ENCODE measurements around the gene KLK8. TPM values are rescaled to one million over a fixed set of nuclear protein-coding genes. Genes with fewer than 3 reads are reported as not detected.

Gene KLK8
- total and polyA plus RNA-seq, 2 experiments from 2014 or later: 4.9 to 14.6 TPM

DNA sequence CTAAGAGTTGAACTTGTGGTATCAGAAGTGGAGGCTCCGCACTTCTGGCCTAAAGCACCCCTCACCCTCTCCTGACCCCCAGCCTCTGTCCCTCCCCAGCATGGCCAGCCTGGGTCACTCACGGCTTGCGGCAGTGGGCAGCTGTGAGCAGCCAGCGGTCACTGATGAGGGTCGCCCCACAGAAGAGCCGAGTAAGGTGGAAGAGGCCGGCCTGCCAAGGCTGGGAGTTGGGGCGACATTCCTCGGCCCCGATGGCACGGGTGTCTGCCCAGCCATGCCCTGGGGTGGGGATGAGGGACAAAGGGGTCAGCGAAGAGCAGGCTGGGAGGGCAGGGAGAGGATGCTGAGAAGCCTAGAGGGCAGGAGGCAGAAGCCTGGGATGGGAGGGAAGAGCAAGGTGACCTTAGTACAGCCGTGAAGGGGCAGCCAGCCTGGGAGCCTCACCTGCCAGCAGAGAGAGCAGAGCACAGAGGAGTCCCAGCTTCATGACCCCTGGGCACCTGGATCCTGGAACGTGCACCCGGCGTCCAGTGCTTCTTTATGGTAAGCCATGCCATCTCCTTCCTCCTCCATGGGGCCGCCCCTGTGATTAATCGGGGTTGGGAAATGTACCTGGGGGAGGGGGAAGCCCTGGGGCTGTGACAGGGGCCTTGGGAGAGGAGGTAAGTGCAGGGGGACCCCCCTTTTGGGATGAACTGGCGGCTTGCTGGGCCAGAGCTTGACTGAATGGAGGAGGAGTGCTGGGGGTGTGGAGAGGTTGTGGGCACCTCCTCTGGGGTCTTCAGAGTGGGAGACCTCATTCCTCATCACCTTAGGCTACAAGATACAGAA, 7.9 kb upstream of the KLK8 start (continued):
- TF ChIP-seq, protein P1, sequence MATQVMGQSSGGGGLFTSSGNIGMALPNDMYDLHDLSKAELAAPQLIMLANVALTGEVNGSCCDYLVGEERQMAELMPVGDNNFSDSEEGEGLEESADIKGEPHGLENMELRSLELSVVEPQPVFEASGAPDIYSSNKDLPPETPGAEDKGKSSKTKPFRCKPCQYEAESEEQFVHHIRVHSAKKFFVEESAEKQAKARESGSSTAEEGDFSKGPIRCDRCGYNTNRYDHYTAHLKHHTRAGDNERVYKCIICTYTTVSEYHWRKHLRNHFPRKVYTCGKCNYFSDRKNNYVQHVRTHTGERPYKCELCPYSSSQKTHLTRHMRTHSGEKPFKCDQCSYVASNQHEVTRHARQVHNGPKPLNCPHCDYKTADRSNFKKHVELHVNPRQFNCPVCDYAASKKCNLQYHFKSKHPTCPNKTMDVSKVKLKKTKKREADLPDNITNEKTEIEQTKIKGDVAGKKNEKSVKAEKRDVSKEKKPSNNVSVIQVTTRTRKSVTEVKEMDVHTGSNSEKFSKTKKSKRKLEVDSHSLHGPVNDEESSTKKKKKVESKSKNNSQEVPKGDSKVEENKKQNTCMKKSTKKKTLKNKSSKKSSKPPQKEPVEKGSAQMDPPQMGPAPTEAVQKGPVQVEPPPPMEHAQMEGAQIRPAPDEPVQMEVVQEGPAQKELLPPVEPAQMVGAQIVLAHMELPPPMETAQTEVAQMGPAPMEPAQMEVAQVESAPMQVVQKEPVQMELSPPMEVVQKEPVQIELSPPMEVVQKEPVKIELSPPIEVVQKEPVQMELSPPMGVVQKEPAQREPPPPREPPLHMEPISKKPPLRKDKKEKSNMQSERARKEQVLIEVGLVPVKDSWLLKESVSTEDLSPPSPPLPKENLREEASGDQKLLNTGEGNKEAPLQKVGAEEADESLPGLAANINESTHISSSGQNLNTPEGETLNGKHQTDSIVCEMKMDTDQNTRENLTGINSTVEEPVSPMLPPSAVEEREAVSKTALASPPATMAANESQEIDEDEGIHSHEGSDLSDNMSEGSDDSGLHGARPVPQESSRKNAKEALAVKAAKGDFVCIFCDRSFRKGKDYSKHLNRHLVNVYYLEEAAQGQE (IDR thresholded peaks at IDR 0.05; ENCODE audit: unreplicated experiment): no peak
- TF ChIP-seq, protein P2, sequence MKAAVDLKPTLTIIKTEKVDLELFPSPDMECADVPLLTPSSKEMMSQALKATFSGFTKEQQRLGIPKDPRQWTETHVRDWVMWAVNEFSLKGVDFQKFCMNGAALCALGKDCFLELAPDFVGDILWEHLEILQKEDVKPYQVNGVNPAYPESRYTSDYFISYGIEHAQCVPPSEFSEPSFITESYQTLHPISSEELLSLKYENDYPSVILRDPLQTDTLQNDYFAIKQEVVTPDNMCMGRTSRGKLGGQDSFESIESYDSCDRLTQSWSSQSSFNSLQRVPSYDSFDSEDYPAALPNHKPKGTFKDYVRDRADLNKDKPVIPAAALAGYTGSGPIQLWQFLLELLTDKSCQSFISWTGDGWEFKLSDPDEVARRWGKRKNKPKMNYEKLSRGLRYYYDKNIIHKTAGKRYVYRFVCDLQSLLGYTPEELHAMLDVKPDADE (IDR thresholded peaks at IDR 0.05): no peak

DNA sequence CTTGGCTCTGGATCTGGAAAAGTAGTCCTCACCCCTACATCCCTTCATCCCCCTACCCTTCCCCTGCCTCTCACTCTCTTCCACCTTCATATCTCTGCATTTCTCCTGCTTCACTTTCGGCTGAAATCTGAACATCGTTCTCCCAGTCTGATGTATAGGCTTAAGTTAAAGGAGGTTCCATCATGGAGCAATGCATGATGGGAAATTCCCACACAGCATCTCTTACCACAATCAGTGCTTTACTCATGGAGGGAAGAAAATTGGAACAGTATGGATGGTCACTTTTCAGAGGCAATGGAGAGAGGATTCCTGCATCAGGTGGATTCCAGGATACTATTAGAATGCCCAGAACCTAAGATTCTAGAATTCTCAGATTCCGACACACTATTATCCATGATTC, 6.1 kb upstream of the KLK8 start:
- Mint-ChIP-seq H3K4me1 (peaks cover 3% of the 10 kb centered on the region; the same call in 2 of the 3 replicates), H3K9me3 (no peaks in the 10 kb centered on the region), H3K27ac (no peak overlapping the region), H3K4me3 (no peak overlapping the region), H3K27me3 (ENCODE audit: insufficient read depth, low read depth, poor library complexity) (peaks cover 8% of the 10 kb centered on the region), H3K36me3 (ENCODE audit: low read depth) (no peaks in the 10 kb centered on the region)
- DNase-seq (ENCODE audit: low spot score): no peak
- H3K79me2 ChIP-seq (replicated peaks; ENCODE audit: insufficient read depth): no peaks in the 10 kb centered on the region
- H3K9me2 ChIP-seq (ENCODE audit: insufficient read depth): no peaks in the 10 kb centered on the region
- no peaks in the 10 kb centered on the region for H3F3A ChIP-seq (replicated peaks; ENCODE audit: low read depth)
- no peaks in the 10 kb centered on the region for H4K20me1 ChIP-seq (replicated peaks; ENCODE audit: insufficient read depth)
- no peaks in the 10 kb centered on the region for H3K36me3 ChIP-seq (ENCODE audit: insufficient read depth)
- H3K4me1 ChIP-seq (ENCODE audit: insufficient read depth): peaks cover 4% of the 10 kb centered on the region; the same call in 1 of the 2 replicates
- H3K27me3 ChIP-seq (ENCODE audit: insufficient read depth): no peaks in the 10 kb centered on the region
- no peak overlapping the region for H2AFZ ChIP-seq
- H3K4me2 ChIP-seq: no peak overlapping the region
- no peak for ATAC-seq
- H3K4me3 ChIP-seq: no peak overlapping the region
- no peak overlapping the region for H3K27ac ChIP-seq (ENCODE audit: low read depth)
- TF ChIP-seq ZNF462 (CRISPR knock-in tag; IDR thresholded peaks at IDR 0.05) (no peak), EZH2 (IDR thresholded peaks at IDR 0.05; ENCODE audit: low read depth, unreplicated experiment) (no peak), NANOG (IDR thresholded peaks at IDR 0.05; ENCODE audit: borderline replicate concordance) (no peak), JUNB (IDR thresholded peaks at IDR 0.05; ENCODE audit: unreplicated experiment) (no peak), ZNF114 (CRISPR knock-in tag; IDR thresholded peaks at IDR 0.05) (no peak), ZNF331 (CRISPR knock-in tag; IDR thresholded peaks at IDR 0.05; ENCODE audit: low read depth) (no peak), EZH2phosphoT487 (IDR thresholded peaks at IDR 0.05; ENCODE audit: unreplicated experiment) (no peak)
- TF ChIP-seq, protein P2 (IDR thresholded peaks at IDR 0.05): no peak
- TF ChIP-seq, protein P3, sequence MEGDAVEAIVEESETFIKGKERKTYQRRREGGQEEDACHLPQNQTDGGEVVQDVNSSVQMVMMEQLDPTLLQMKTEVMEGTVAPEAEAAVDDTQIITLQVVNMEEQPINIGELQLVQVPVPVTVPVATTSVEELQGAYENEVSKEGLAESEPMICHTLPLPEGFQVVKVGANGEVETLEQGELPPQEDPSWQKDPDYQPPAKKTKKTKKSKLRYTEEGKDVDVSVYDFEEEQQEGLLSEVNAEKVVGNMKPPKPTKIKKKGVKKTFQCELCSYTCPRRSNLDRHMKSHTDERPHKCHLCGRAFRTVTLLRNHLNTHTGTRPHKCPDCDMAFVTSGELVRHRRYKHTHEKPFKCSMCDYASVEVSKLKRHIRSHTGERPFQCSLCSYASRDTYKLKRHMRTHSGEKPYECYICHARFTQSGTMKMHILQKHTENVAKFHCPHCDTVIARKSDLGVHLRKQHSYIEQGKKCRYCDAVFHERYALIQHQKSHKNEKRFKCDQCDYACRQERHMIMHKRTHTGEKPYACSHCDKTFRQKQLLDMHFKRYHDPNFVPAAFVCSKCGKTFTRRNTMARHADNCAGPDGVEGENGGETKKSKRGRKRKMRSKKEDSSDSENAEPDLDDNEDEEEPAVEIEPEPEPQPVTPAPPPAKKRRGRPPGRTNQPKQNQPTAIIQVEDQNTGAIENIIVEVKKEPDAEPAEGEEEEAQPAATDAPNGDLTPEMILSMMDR (conservative IDR thresholded peaks at IDR 0.05; ENCODE audit: low read depth in 2 of 2): no peak

All from GM23338 (cell line).